Ishikawa (cell line): ENCODE measurements around the gene PLA2G2F.

Source experiments
- CEBPB ChIP-seq: IDR thresholded peaks from 2 replicates; pipeline ENCODE4 v1.6.1; 2012
- EGR1 ChIP-seq: IDR thresholded peaks from 2 replicates; pipeline ENCODE4 v1.6.1; 2012
- EP300 ChIP-seq: IDR thresholded peaks from 2 replicates; pipeline ENCODE4 v1.6.1; 2012; ENCODE audit warnings: borderline replicate concordance
- FOXM1 ChIP-seq: IDR thresholded peaks from 2 replicates; pipeline ENCODE4 v1.6.1; 2012; ENCODE audit warnings: low read depth, borderline replicate concordance
- MAX ChIP-seq: IDR thresholded peaks from 2 replicates; pipeline ENCODE4 v1.6.1; 2012
- RAD21 ChIP-seq: IDR thresholded peaks from 2 replicates; pipeline ENCODE4 v1.6.1; 2012; ENCODE audit warnings: low read depth
- REST ChIP-seq: IDR thresholded peaks from 2 replicates; pipeline ENCODE4 v1.6.1; 2012; ENCODE audit warnings: low read depth, mild to moderate bottlenecking
- TAF1 ChIP-seq: IDR thresholded peaks from 2 replicates; pipeline ENCODE4 v1.6.1; 2012; ENCODE audit warnings: low read depth, mild to moderate bottlenecking
- TCF12 ChIP-seq: IDR thresholded peaks from 2 replicates; pipeline ENCODE4 v1.6.1; 2012; ENCODE audit warnings: low read depth
- USF1 ChIP-seq: IDR thresholded peaks from 2 replicates; pipeline ENCODE4 v1.6.1; 2012
- YY1 ChIP-seq: IDR thresholded peaks from 2 replicates; pipeline ENCODE4 v1.6.1; 2012; ENCODE audit warnings: low read depth
- ZBTB7A ChIP-seq: IDR thresholded peaks from 2 replicates; pipeline ENCODE4 v1.6.1; 2012; ENCODE audit warnings: low read depth

- TF ChIP-seq TCF12, result no peak
- TF ChIP-seq RAD21, result no peak
- TF ChIP-seq ZBTB7A, result no peak
- no peak for TF ChIP-seq MAX
- no peak for TF ChIP-seq YY1
- TF ChIP-seq REST, result no peak
- no peak for TF ChIP-seq FOXM1
- TF ChIP-seq CEBPB, result no peak
- no peak for TF ChIP-seq USF1
- no peak for TF ChIP-seq EP300
- no peak for TF ChIP-seq TAF1
- no peak for TF ChIP-seq EGR1
Measured at GRCh38 chr1:20107351-20107750, 31.8 kb upstream of the PLA2G2F start.
